HG03025 (cell line): ENCODE data around the gene IPMK.
"Not testable (repeated sequence)": the region's sequence is repeated elsewhere in the genome, so short reads cannot be mapped to it uniquely, and the experiment has no call there.

ENCODE experiments used
- ATAC-seq: cut with Tn5 transposase; IDR thresholded peaks from one replicate; pipeline ENCODE4 v1.9.1; 2021; ENCODE audit warnings: mild to moderate bottlenecking, moderate library complexity; ENCODE audit not compliant: unreplicated experiment, low FRiP score

IPMK gene

DNA sequence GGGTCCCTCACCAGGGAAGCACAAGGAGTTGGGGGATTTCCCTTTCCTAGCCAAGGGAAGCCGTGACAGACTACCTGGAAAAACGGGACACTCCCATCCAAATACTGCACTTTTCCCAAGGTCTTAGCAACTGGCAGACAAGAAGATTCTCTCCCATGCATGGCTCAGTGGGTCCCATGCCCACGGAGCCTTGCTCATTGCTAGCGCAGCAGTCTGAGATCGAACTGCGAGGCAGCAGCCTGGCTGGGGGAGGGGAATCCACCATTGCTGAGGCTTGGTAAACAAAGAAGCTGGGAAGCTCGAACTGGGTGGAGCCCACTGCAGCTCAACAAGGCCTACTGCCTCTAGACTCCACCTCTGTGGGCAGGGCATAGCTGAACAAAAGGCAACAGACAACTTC is 37.8 kb downstream of the IPMK start:
- not testable (repeated sequence) for ATAC-seq

DNA sequence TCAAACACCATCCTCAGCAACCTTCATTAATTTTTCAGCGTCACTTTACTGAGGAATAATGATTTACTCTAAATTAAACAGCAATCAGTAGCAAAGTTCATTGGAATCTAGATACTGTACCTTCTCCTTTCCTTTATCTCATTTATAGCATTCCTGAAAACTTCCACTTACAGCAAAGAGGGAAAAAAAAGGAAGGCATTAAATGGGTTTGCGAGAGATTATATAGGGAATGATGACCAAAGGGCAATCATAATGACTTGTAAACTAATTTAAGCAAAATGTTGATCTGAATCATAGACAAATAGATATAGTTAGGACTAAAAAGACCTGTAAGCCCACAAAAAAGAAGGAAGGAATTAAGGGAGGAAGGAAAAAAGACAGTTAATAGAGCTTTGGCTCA is 42.0 kb downstream of the IPMK start:
- no peak for ATAC-seq

DNA sequence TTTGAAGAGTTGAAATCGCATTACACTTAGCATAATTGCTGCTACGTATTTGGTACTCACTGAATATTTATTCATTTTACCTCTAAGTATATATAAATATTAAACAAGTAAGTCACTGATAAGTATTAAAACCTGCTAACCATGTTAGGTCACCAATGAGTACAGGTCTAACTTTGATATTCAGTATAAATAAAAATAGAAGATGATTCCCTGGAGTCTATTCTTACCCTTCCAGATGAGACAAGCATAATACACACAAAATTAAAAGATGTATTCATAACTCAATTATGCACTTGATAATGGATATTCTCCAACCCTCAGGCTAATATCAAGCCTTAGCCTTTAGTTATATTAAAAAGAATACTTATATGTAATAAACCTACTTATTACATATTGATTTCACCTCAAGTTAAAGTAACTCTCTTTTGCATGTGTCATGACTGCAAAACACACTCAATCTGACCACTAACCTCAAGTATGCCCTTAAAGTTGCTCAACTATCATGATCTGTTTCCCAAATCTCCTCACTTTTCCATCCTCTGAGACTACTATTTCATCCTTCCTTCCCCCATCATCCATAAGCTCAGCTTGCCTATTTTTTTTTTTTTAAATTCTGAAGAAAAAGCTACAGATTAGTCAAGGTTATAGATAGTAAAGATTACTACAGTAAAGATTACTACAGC is 46.8 kb downstream of the IPMK start:
- ATAC-seq: no peak

DNA sequence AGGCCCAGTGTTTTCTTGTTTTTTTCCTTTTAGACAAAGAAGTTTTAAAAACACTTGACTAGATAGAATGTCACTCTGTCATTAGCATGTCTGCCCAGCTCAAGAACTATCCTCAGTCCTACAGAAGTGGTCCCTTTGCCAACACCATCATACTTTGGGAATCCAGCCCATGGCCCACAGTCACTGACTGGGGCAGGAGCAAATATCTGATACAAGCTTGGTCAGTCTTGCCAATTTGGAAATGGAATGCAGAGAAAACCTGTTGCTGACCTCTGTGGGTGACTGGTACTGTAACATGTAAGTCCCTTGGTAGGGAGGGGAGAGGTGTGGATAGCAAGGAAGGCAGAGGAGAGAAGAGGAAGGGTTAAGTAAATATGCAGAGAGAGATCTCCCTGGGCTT is 47.8 kb downstream of the IPMK start:
- ATAC-seq: no peak

DNA sequence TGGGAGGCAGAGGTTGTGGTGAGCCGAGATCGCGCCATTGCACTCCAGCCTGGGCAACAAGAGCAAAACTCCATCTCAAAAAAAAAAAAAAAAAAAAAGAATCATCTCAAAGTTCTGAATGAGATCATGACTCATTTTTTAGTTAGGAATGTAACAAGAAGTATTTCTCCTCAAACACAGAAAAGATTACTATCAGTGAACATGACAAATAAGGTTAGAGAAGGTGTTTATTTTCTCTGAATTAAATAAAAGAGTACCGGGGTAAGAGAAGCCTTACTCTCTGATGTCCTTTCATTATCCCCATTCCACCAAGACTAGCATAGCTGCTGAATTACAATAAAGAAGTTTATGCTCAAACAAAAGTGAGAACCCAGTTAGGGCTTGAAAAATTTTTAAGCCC is 50.1 kb downstream of the IPMK start:
- no peak for ATAC-seq

DNA sequence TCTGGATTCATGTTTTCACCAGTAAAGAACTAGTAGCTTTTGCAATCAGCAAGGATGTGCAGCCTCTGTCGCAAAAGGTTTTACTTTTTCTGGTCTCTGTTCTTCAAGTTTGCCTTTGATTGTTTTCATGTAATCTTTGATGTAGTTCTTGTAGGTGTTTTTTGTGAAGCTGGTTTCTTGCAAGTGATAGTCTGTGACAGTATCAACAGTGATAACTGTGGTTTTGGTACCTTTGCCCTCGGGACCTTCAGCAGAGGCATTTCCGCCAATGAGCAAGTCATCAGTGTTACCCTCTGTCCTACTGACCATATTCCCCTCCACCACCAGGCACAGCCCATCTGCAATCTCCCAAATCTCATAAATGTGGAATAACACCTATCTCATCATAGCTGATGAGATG is 55.1 kb downstream of the IPMK start:
- no peak for ATAC-seq

DNA sequence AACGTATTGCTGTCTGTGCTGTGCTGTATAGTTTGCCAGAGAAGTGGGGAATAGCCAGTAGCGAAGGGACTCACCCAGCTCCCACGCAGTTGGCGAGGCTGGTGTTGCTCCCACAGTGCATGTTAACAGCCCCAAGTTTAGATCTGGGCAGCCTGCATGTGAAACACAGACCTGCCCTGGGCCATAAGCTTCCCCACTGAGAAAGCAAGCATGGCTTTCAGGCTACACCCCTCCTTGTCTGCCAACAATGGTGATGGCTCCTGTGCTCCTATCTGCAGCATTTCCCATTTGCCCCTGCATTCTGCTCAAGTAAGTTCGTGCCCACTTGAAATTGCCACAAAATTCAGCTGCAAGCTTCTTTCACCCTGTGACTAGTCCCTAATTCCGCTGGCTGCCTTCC is 57.5 kb downstream of the IPMK start:
- ATAC-seq: no peak

DNA sequence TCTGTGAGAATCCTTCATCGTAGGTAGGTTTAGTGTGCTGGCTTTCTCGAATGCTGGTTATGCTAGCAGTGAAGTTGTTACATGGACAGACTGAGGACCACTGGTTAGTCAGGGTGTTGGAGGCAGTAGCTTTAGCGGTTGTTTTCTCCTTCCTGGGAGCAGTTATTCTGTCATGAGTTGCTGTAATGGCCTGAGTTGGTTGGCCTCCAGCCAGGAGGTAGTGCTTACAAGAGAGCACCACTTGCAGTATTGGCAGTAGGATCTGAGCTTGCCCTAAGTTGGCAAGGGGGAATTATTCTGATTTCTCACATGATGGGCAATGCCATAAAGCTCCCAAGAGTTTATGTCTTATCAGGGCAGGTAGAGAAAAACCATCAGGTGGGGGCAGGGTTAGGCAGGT is 58.0 kb downstream of the IPMK start:
- ATAC-seq: no peak

DNA sequence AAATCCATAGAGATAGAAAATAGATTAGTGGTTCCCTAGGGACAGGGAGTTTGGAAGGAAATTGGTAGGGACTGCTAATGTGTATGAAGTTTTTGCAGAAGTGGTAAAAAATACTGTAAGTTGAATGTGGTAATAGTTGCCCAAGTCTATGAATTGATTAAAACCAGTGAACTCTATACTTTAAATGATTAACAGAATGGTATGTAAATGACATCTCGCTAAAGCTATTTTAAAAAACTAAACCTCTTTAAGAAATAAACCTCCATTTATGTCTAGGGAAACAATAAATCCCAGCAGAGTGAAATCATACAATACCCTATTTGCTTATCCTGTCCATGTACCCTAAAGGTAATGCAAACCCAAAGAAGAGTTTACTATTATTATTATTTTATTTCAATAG is 61.4 kb downstream of the IPMK start:
- no peak for ATAC-seq

DNA sequence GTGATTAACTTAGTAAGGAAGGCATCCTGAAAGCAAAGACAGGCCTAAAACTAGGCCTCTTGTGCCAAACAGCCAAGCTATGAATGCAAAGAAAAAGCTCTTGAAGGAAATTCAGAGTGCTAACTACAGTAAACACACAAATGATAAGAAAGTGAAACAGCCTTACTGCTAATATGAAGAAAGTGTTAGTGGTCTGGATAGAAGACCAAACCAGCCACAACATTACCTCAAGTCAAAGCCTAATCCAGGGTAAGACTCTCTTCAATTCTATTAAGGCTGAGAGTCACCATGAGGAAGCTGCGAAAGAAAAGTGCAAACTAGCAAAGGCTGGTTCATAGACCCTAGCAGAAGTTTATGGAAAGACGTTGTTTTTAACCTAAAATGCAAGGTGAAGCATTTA is 66.0 kb downstream of the IPMK start:
- ATAC-seq: no peak

DNA sequence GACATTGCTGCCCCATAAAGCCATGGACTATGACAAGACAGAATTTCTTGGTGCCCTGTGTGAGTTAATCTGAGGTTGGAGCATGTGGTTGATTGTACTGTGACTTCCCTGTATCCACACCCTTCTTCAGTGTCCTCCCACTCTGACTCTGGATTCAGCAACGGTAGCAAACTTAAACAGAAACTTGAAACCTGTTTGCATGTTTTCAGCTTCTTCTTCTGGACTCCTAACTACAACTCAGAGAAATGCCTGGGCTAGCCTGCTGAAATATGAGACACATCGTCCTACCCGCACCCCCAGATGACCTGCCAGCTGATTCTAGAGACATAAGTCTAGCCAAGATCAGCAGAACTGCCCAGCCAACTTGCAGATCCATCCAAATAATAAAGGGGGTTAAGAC is 78.4 kb downstream of the IPMK start:
- no peak for ATAC-seq

DNA sequence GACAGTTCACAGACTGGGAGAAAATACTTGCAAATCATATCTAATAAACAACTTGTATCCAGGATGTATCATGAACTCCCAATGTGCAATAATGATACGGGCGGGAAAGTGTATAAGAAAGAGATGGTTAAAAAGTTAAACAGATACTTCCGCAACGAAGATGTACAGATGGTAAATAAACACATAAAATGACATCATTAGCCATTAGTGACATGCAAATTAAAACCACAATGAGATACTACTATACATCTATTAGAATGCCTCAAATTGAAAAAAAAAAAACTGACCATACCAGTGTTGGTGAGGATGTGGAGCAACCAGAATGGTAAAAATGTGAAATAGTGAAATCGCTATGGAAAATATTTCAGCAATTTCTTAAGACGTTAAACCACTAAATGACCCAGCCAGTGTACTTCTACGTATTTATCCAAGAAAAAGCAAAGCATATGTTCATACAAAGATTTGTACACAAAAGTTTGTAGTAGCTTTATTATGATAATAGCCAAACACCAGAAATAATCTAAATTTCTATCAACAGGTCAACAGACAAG is 83.5 kb downstream of the IPMK start:
- ATAC-seq: no peak

DNA sequence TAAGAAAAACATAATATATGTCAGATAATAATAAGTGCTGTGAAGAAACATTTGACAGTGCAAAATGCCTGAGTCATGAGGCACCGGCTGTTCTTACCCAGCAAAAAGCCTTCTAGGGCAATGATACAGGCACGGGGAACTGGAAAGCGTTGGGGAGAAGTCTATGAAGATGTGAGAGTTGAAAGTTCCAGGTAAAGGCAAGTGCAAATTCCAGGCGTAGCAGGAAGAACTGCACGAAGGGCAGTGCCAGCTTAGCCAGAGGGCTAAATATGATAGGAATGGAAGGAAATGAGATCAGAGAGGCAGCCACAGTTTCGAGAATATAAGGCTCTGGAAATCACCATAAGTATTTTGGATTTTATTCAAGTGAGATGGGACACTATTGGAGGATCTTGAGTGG is 87.0 kb downstream of the IPMK start:
- ATAC-seq: no peak

DNA sequence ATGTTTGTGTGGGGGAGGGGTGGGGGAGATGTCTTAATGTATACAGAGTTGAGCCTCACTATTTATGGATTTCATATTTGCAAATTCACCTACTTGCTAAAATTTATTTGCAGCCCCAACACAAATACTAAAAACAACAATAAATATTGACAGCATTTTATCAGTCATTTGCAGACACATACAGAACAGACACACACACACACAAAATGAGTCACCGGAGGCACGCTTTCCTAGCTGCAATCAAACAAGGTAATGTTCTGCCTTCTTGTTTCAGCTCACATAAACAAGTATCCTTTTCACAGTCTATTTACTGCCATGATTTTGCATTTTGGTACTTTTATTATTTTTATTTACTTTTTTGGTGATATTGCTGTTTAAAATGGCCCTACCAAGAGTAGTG is 88.5 kb downstream of the IPMK start:
- no peak for ATAC-seq

DNA sequence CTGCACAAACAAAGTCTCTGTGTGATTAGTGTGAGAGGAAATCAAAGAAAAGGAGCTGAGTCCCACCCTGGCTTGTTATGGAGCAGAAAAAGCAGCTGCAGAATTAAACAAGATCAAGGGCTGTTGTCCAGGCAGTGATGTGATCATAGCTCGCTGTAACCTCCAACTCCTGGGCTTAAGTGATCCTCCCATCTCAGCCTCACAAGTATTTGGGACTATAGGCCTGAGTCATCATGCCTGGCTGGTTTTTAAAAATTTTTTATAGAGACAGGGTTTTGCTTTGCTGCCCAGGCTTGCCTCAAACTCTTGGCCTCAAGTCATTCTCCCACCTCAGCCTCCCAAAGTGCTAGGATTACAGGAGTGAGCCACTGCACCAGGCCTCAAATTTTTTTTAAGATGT is 88.9 kb downstream of the IPMK start:
- ATAC-seq: no peak

DNA sequence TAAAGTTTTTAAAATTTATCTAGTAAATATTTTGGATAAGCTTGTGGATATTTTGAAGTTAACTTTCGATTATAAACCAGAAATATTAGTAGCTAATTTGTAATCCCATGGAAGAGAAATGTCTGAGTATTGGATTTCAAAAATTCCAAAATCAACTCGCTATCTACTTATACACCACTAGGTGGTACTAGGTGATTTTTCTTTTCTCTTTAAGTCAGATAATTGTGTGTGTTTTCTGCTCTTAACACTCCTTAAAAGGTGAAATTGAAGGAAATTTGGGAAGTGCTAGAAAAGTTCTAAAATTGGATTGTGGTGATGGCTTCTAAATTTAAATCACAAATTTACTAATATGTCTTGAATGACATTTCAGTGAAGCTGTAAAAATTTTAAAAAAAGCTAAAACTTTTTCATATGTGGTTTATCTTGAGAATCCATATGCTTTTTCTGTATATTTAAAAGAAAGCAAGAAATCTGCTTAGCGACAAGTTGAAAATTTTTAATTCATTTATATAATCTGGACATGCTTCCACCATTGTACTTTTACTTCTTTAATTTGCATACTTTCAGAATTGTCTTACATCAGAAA is 90.2 kb downstream of the IPMK start:
- no peak for ATAC-seq

DNA sequence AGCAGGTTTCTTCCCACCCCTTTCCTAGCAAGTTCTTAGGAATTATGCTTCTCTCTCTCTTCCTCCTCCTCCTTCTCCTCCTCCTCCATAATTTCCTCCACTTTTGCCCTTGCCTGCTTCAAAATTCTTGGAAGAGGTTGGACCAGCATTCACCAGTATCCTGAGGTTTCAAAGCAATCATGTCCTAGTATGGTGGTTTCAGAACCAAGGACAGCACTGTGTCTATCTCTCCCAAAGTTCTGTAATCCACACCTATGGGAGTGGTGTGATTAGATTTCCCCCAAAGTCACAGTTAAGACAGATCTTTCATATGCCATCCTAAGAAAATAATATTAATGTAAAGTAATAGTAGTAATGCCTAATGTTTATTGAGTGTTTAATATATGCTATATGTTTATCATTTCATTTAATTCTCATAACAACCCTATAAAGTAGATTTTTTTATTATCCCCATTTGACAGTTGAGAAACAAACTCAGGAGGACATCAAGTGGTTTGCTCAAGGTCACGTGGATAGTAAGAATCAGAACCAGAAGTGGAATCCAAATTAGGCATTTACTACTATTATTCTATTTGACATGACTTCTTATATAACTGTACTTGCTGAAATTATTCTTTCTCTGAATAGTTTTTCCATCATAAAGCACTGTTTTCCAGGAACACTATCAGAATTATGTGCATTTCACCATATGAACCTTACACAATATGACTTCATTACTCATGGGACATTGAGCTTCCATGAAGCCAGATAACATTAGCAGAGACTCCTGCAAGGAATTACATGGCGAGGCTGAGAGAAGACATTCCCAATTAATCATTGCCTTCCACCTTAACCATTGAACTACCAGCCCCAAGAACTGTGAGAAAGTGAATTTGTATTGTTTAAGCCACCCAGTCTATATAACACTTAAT is 91.4 kb downstream of the IPMK start:
- ATAC-seq: no peak

DNA sequence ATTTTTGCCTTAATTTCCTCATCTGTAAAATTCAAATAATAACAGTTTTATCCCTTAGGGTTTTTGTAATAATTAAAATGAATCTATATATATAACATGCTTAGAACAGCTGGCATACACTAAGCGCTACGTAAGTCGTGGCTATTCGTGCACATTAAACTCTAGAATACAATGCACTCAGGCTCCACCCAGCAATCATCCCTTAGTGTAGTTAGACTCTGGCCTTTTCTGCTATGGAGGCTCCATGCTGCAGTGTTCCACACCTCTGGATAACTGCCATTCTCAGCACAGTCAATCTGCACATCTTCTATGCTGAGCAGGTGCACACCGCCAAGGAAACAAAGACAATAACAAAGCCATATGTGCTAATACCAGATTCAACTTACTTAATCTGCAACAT is 92.9 kb downstream of the IPMK start:
- ATAC-seq: no peak

DNA sequence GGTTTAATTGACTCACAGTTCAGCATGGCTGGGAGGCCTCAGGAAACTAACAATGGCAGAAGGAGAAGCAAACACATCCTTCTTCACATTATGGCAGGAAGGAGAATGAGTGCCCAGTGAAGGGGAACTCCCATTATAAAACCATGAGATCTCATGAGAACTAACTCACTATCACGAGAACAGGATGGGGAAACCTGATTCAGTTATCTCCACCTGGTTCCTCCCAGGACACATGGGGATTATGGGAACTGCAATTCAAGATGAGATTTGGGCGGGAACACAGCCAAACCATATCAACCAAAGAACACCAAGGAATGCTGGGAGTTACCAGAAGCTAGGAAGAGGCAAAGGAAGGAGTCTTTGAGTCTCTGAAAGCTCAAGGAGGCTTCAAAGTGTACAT is 94.3 kb downstream of the IPMK start:
- no peak for ATAC-seq

DNA sequence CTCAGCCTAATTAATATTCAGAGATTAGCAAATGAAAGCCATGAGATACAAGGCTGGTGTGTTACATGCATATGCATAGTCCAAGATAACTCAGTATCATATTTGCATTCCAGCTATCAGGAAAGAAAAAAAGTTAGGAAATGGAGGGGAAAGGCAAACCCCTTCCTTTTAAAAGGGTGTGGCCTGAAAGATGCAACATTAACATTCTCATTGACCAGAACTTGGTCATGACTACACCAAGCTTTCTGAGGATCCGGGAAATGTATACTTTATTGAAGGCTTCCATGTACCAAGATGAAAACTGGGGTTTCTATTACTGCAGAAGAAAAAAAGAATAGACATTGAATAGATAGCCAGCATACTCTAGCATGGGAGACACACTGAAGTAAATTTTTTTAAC is 96.5 kb downstream of the IPMK start:
- no peak for ATAC-seq

DNA sequence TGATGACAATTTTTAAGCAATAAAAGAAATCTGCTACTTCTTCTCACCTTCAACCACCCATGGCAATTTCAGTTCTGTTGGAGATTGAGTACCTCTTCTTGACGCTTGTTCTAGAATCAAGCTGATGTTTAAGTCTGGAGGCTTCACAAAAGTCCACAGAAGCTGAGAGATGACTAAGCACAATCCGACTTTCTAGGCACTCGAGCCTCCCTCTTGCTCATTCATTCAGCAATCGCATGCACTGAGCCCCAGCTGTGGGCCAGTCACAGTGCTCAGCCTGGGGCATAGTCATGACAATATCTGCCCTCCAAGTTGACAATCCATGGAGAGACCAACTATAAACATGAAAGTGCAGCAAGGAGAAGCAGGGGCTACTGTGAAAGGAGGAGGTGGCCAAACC is 103.2 kb downstream of the IPMK start:
- ATAC-seq: no peak
